Measurements from ENCODE around the gene MEIKIN. TPM values are rescaled to one million over a fixed set of nuclear protein-coding genes. Genes with fewer than 3 reads are reported as not detected.

Gene MEIKIN
- total RNA-seq, 1 experiment from 2014 or later = not detected

GRCh38 chr5:131773805-131774204 is 171.7 kb downstream of the MEIKIN start:
- H3K23ac ChIP-seq (ENCODE audit: insufficient read length, low read depth, low read length) = no peak overlapping the region
- H3K18ac ChIP-seq (ENCODE audit: insufficient read length, low read depth, low read length) = no peak overlapping the region
- no peak overlapping the region for H3K4me2 ChIP-seq (ENCODE audit: insufficient read depth, insufficient read length, low read length)
- peaks cover 3% of the 10 kb centered on the region; the same call in 1 of the 2 replicates for H3K79me2 ChIP-seq (ENCODE audit: insufficient read depth, low read length)
- H3T11ph ChIP-seq (ENCODE audit: low read length) = no peak overlapping the region
- TF ChIP-seq, protein P1, sequence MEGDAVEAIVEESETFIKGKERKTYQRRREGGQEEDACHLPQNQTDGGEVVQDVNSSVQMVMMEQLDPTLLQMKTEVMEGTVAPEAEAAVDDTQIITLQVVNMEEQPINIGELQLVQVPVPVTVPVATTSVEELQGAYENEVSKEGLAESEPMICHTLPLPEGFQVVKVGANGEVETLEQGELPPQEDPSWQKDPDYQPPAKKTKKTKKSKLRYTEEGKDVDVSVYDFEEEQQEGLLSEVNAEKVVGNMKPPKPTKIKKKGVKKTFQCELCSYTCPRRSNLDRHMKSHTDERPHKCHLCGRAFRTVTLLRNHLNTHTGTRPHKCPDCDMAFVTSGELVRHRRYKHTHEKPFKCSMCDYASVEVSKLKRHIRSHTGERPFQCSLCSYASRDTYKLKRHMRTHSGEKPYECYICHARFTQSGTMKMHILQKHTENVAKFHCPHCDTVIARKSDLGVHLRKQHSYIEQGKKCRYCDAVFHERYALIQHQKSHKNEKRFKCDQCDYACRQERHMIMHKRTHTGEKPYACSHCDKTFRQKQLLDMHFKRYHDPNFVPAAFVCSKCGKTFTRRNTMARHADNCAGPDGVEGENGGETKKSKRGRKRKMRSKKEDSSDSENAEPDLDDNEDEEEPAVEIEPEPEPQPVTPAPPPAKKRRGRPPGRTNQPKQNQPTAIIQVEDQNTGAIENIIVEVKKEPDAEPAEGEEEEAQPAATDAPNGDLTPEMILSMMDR (conservative IDR thresholded peaks at IDR 0.05) = no peak
- H3K9me3 Mint-ChIP-seq = no peaks in the 10 kb centered on the region
- peaks cover 3 to 6% of the 10 kb centered on the region in 2 experiments; a peak in 3 of 4 replicates for H3K4me1 Mint-ChIP-seq
- H3K23me2 ChIP-seq (ENCODE audit: insufficient read length, low read depth, low read length, poor library complexity, severe bottlenecking) = no peaks in the 10 kb centered on the region
- H3K27ac ChIP-seq (ENCODE audit: insufficient read length, low read depth, low read length) = no peak overlapping the region
- no peak overlapping the region for H3K56ac ChIP-seq (ENCODE audit: insufficient read length, low read depth, low read length)
- H3K79me1 ChIP-seq (ENCODE audit: insufficient read depth, low read depth, low read length, poor library complexity, severe bottlenecking) = peaks cover 3% of the 10 kb centered on the region
- H2AK5ac ChIP-seq (ENCODE audit: insufficient read length, low read length) = no peak overlapping the region
- H2BK5ac ChIP-seq (ENCODE audit: insufficient read length, low read length) = no peak overlapping the region
- no peak overlapping the region for H3K4me3 Mint-ChIP-seq
- no CpG with 5 or more reads among the region's 2 CpGs for WGBS (ENCODE audit: extremely low coverage, insufficient read length, low lambda C conversion rate)
- H3K9me3 ChIP-seq (ENCODE audit: control insufficient read depth, low read depth, low read length) = no peaks in the 10 kb centered on the region
- H2AFZ ChIP-seq (ENCODE audit: low read length) = no peak overlapping the region
- DNase-seq = no peak
- H3K14ac ChIP-seq (ENCODE audit: insufficient read depth, low read length) = no peak overlapping the region
- no peak overlapping the region for H4K5ac ChIP-seq (ENCODE audit: insufficient read length, low read depth, low read length)
- no peaks in the 10 kb centered on the region for H3K27me3 Mint-ChIP-seq (ENCODE audit: low read depth)
- no peaks in the 10 kb centered on the region for H3K4me1 ChIP-seq (ENCODE audit: insufficient read depth, low read length)
- no peak overlapping the region for H3K9ac ChIP-seq (ENCODE audit: extremely low read depth, insufficient read length, low read length)
- H2BK120ac ChIP-seq (ENCODE audit: low read depth, low read length, poor library complexity, severe bottlenecking) = no peak overlapping the region
- no peaks in the 10 kb centered on the region for H3K36me3 Mint-ChIP-seq (ENCODE audit: insufficient read depth in 1 of 3, low read depth in 3 of 3)
- H4K20me1 ChIP-seq (ENCODE audit: control insufficient read depth, insufficient read depth, insufficient read length) = no peaks in the 10 kb centered on the region
- H3K27ac Mint-ChIP-seq = no peak overlapping the region
- no peaks in the 10 kb centered on the region for H3K27me3 ChIP-seq (ENCODE audit: insufficient read depth, low read length)
- no peak overlapping the region for H4K8ac ChIP-seq (replicated peaks; ENCODE audit: insufficient read length, low read depth, low read length)
- no peak overlapping the region for H4K91ac ChIP-seq (ENCODE audit: insufficient read length, low read depth, low read length)
- H2BK12ac ChIP-seq (ENCODE audit: insufficient read length, low read depth, low read length) = no peak overlapping the region
- H2BK20ac ChIP-seq (ENCODE audit: low read depth, low read length, poor library complexity, severe bottlenecking) = no peak overlapping the region
- no peak overlapping the region for H2BK15ac ChIP-seq (ENCODE audit: low read depth, low read length)
- no peak overlapping the region for H3K4ac ChIP-seq (ENCODE audit: low read depth, low read length)

Measured in H9 (cell line).